ENCODE measurements around the gene SCARB1.

DNA sequence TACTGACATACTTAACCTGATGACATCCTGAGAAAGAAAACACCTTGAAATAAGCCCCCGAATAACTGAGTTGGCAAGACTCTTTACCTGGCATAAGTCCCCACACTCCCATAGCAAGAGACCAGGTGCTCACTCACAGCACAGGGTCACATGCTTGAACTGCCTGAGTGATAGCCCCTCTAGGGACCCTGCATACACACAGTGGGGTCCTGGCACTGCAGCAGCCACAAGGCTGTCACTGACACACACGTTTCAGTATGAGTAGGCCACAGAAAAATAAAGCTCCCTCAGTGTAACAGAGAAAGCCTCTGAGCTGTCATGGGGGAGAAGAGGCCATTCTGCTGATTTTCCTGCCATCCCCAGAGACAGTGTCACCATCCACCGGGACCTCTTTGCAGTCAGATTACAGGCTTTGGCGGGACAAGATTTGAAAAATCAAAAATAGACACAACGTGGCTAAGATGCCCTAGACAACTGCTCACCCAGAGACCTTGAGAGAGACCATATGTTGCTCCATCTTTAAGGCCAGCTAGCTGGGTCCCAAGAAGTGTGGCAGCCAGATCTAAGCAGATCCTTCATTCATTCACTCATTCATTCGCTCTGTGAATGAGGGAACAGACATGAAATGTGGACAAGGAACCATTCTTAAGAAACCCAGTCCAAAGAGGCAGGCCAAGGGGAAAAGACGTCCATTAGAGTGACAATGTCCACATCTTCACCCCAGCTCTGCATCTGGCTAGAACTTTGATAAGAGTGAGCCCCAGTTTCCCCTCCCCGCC is 1.6 kb downstream of the SCARB1 start:
- no peak for TF ChIP-seq EZH2 (IDR thresholded peaks at IDR 0.05; ENCODE audit: low read depth, unreplicated experiment)
- TF ChIP-seq, protein P1, sequence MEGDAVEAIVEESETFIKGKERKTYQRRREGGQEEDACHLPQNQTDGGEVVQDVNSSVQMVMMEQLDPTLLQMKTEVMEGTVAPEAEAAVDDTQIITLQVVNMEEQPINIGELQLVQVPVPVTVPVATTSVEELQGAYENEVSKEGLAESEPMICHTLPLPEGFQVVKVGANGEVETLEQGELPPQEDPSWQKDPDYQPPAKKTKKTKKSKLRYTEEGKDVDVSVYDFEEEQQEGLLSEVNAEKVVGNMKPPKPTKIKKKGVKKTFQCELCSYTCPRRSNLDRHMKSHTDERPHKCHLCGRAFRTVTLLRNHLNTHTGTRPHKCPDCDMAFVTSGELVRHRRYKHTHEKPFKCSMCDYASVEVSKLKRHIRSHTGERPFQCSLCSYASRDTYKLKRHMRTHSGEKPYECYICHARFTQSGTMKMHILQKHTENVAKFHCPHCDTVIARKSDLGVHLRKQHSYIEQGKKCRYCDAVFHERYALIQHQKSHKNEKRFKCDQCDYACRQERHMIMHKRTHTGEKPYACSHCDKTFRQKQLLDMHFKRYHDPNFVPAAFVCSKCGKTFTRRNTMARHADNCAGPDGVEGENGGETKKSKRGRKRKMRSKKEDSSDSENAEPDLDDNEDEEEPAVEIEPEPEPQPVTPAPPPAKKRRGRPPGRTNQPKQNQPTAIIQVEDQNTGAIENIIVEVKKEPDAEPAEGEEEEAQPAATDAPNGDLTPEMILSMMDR (conservative IDR thresholded peaks at IDR 0.05; ENCODE audit: low read depth in 2 of 2), result no peak

All from GM23338 (cell line).